Measurements from ENCODE around the gene USP24. TPM values are rescaled to one million over a fixed set of nuclear protein-coding genes. Genes with fewer than 3 reads are reported as not detected.

Gene USP24
- total RNA-seq, 4 donors from 2014 or later: 42.7 to 77.1 (median 64.8) TPM

DNA sequence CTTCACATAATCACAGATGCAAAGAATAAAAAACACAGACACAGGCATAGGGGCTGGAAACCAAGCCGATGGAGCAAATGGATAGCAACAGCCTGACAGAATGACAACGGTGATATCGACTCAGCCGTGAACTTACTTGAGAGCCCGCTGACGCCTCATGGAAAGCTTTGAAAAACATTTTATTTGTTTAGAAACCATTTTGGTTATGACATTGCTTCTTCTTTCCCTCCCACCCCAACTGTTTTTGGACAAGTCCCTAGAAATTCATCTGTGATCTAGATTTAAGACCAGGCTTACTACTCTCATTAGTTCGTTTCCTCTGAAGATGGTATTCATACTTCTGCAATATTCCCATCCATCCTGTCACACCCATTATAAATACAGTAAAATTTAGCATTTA lies 130.9 kb downstream of the USP24 start:
- no peak for DNase-seq (ENCODE audit: low spot score)
- no peak for ATAC-seq (ENCODE audit: low FRiP score)
- TF ChIP-seq, protein P1, sequence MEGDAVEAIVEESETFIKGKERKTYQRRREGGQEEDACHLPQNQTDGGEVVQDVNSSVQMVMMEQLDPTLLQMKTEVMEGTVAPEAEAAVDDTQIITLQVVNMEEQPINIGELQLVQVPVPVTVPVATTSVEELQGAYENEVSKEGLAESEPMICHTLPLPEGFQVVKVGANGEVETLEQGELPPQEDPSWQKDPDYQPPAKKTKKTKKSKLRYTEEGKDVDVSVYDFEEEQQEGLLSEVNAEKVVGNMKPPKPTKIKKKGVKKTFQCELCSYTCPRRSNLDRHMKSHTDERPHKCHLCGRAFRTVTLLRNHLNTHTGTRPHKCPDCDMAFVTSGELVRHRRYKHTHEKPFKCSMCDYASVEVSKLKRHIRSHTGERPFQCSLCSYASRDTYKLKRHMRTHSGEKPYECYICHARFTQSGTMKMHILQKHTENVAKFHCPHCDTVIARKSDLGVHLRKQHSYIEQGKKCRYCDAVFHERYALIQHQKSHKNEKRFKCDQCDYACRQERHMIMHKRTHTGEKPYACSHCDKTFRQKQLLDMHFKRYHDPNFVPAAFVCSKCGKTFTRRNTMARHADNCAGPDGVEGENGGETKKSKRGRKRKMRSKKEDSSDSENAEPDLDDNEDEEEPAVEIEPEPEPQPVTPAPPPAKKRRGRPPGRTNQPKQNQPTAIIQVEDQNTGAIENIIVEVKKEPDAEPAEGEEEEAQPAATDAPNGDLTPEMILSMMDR (IDR thresholded peaks at IDR 0.05): no peak

DNA sequence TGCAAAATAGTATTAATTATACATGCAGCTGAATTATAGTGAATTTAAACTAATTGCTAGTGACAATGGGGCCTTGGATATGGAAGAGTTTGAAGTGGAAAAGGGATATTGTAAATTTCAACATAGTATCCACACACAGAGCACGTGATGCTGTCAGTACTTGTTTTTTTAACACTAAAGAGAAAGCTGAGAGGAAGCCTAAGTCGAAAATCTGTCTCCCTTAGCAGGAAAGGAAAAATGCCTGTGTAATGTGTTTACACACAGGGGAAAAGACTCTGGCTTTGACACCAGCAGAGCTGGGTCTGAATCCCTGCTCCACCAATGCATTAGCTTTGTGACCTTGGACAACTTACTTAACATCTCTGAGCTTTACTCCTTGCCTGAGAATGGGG lies 133.3 kb downstream of the USP24 start:
- ATAC-seq (ENCODE audit: low FRiP score): no peak
- DNase-seq (ENCODE audit: low spot score): no peak
- TF ChIP-seq, protein P1 (IDR thresholded peaks at IDR 0.05): no peak

DNA sequence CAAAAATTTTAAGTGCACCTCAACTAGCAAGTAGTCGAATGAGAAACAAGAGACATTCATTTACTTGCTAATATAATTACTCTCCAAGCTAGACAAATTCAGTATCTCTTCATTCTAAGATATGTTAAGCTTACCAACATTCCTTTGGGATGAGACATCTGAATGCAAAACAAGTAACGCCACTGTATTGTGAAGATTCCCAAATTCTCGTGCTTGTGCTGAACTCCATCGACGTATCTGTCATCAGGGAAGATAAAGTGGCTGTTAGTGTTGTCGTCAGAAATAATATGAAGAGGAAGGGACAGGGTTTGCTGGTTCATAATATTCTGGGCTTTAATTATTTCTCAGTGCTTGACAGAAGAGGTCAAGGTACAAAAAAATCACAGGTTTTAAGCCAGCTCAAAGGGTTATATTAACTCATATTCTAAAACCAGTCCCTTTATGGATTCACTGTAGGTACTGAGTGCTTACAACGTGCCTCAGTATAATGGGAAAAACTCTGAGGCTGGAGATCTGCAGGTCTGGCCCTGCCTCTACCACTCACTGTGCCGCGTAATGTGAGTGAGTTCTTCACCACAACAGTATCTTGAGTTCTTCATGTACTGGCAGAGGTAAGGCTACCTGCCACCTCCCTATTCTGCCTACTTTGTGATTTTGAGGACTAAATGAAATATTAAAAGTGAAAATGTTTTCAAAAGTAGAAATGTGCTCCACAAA lies 133.8 kb downstream of the USP24 start:
- DNase-seq (ENCODE audit: low spot score) (no peak), ATAC-seq (ENCODE audit: low FRiP score) (peak; percentile 80)
- TF ChIP-seq, protein P1 (IDR thresholded peaks at IDR 0.05): no peak

DNA sequence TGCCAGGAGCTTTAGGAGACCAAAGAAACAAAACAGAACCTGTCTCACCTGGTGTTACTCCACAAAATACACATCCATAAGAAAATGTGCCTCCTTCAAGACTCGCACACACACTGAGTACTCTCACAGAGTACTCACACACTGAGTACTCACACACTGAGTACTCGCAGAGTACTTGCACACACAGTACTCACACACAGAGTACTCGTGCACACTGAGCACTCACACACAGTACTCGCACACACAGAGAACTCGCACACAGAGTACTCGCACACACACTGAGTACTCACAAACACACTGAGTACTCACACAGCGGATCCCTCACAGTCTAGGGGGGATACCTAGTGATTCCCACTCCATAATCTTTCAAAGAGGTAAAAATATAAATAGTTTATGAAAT lies 135.5 kb downstream of the USP24 start:
- DNase-seq (ENCODE audit: low spot score) (no peak), ATAC-seq (ENCODE audit: low FRiP score) (no peak)
- TF ChIP-seq, protein P1 (IDR thresholded peaks at IDR 0.05): no peak

DNA sequence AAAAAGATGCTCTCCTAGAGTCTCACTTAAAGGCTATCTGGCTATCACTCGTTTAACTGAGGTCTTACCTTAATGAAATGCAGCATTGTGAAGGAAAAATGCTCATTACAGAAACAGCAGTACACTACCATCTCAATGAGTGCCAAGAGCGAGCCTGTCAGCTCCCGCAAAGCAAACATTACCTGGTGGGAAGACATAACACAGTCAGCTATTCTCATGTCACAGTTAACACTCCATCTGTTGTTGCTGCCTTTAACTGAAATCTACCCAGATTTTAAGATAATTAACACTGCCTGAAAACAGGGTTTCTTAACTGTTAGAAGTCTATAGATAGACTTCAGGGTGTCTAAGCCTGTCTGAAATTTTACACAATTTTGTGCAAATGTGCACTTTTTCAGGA lies 136.7 kb downstream of the USP24 start:
- DNase-seq (ENCODE audit: low spot score) (no peak), ATAC-seq (ENCODE audit: low FRiP score) (no peak)
- TF ChIP-seq, protein P1 (IDR thresholded peaks at IDR 0.05): no peak

DNA sequence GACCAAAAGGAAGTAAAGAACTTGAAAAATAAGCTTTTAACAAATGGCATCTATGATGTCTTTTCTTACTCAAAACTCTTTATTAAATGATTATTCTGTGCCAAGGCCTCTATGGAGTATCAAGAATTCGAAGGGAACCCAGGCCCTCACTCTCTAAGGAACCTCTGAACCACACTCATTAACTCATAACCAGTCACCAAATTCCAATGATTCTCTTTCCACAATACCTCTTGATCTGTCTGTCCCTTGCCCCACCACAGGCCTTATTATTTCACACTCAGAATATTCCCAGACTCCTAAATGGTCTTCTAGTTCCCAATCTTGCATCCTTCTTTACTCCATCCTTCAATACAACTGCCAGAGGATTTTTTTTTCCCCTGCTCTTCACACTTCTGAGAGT lies 138.8 kb downstream of the USP24 start:
- ATAC-seq (ENCODE audit: low FRiP score) (no peak), DNase-seq (ENCODE audit: low spot score) (no peak)
- TF ChIP-seq, protein P1 (IDR thresholded peaks at IDR 0.05): no peak

DNA sequence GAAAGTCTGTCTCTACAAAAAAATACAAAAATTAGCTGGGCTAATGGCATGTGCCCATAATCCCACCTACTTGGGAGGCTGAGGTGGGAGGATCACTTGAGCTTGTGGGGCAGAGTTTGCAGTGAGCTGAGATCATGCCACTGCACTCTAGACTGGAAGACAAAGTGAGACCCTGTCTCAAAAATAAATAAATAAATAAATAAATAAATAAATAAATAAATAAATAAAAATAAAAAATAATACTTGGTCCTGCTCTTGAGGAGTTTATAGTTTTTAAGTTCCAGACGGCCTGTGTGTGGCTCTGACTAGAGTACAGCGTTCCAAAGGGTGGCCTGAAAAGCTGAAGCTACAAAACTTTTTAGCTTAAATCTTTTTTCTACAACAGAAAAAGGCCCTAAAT lies 140.7 kb downstream of the USP24 start:
- TF ChIP-seq, protein P1 (IDR thresholded peaks at IDR 0.05): no peak
- DNase-seq (ENCODE audit: low spot score) (no peak), ATAC-seq (ENCODE audit: low FRiP score) (no peak)

Measured in omental fat pad (tissue), 4 donors.